Tibial artery (tissue), 4 donors: ENCODE measurements around the gene ZNF227.

Experiments
- DNase-seq, 2 donors: peaks; one replicate each; pipeline ENCODE4 v3.0.0-alpha.2; 2019
- H3K27ac ChIP-seq, 2 donors: fragments of 200-600 bp; sonication (generic) in 1 of 2; 1 replicate in 1 of 2; 2 replicates in 1 of 2; pipeline ENCODE4 v1.5.1; 2018 to 2019; ENCODE audit warnings: mild to moderate bottlenecking in 1 of 2
- H3K27me3 ChIP-seq, 2 donors: fragments of 200-600 bp; sonication (generic) in 1 of 2; one replicate each; pipeline versions ENCODE4 v1.5.1 to v1.6.0; 2016 to 2019
- H3K36me3 ChIP-seq, 3 donors: fragments of 200-600 bp; sonication (generic) in 2 of 3; one replicate each; pipeline ENCODE4 v1.5.1; 2016 to 2019; ENCODE audit warnings: mild to moderate bottlenecking in 2 of 3
- H3K4me1 ChIP-seq, 4 donors: fragments of 200-600 bp; sonication (generic) in 2 of 4; 1 replicate in 3 of 4; 2 replicates in 1 of 4; pipeline ENCODE4 v1.5.1; 2016 to 2019
- H3K4me3 ChIP-seq, 2 donors: fragments of 200-600 bp; sonication (generic) in 1 of 2; 1 replicate in 1 of 2; 2 replicates in 1 of 2; pipeline ENCODE4 v1.5.1; 2018 to 2019; ENCODE audit warnings: mild to moderate bottlenecking in 2 of 2
- H3K9me3 ChIP-seq, 3 donors: fragments of 200-600 bp; sonication (generic) in 1 of 3; one replicate each; pipeline ENCODE4 v1.5.1; 2016 to 2019
- intact Hi-C: fragments of 100-400 bp; cut with DNase I; formaldehyde crosslinking; loops from one replicate; pipeline ENCODE4 v1.15.0; 2023; ENCODE audit warnings: low total_unique reads
- TF ChIP-seq, protein P1 (sequence below), 2 experiments: fragments of 200-600 bp in 1 of 2; fragments of 450-650 bp in 1 of 2; IDR thresholded peaks; one replicate each; pipeline ENCODE4 v1.5.1; 2017 to 2019; ENCODE audit warnings: antibody characterized with exemption in 2 of 2, mild to moderate bottlenecking in 1 of 2, moderate library complexity in 1 of 2

Gene ZNF227

DNA sequence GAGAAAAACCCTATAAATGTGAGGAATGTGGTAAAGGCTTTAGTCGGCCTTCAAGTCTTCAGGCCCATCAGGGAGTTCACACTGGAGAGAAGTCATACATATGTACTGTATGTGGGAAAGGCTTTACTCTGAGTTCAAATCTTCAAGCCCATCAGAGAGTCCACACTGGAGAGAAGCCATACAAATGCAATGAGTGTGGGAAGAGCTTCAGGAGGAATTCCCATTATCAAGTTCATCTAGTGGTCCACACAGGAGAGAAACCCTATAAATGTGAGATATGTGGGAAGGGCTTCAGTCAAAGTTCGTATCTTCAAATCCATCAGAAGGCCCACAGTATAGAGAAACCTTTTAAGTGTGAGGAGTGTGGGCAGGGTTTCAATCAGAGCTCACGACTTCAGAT lies 35.7 kb upstream of the ZNF227 start:
- DNase-seq: no peak
- Histone ChIP-seq H3K4me1 (no peaks in the 10 kb centered on the region), H3K4me3 (no peak overlapping the region), H3K27ac (no peak overlapping the region), H3K36me3 (peaks cover 57 to 83% (median 62%) of the 10 kb centered on the region in 3 donors), H3K9me3 (peaks cover 11 to 100% (median 98%) of the 10 kb centered on the region in 3 donors), H3K27me3 (no peaks in the 10 kb centered on the region)
- TF ChIP-seq, protein P1, sequence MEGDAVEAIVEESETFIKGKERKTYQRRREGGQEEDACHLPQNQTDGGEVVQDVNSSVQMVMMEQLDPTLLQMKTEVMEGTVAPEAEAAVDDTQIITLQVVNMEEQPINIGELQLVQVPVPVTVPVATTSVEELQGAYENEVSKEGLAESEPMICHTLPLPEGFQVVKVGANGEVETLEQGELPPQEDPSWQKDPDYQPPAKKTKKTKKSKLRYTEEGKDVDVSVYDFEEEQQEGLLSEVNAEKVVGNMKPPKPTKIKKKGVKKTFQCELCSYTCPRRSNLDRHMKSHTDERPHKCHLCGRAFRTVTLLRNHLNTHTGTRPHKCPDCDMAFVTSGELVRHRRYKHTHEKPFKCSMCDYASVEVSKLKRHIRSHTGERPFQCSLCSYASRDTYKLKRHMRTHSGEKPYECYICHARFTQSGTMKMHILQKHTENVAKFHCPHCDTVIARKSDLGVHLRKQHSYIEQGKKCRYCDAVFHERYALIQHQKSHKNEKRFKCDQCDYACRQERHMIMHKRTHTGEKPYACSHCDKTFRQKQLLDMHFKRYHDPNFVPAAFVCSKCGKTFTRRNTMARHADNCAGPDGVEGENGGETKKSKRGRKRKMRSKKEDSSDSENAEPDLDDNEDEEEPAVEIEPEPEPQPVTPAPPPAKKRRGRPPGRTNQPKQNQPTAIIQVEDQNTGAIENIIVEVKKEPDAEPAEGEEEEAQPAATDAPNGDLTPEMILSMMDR (IDR thresholded peaks at IDR 0.05): no peak
- intact Hi-C loops: no loop called here

DNA sequence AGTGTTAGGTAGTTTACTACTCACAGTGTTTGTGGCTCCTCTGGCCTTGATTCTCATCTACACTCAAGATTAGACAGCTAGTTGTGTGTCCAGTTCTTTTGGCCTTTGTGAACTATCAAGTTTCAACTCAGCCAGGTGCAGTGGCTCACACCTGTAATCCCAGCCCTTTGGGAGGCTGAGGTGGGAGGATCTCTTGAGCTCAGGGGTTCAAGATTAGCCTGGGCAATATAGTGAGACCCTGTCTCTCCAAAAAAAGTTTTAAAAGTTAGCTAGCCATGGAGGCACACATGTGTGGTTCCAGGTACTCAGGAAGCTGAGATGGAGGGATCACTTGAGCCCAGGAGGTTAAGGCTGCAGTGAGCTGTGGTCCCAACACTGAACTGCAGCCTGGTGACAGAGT lies 31.4 kb upstream of the ZNF227 start:
- no peak overlapping the region for H3K4me3 ChIP-seq
- intact Hi-C loops: no loop called here
- H3K27me3 ChIP-seq: no peaks in the 10 kb centered on the region
- DNase-seq: no peak
- TF ChIP-seq, protein P1 (IDR thresholded peaks at IDR 0.05): no peak
- peaks cover 22 to 99% (median 90%) of the 10 kb centered on the region in 3 donors for H3K9me3 ChIP-seq
- H3K27ac ChIP-seq: no peak overlapping the region
- peaks cover 13 to 44% (median 19%) of the 10 kb centered on the region in 3 donors for H3K36me3 ChIP-seq
- no peaks in the 10 kb centered on the region for H3K4me1 ChIP-seq

DNA sequence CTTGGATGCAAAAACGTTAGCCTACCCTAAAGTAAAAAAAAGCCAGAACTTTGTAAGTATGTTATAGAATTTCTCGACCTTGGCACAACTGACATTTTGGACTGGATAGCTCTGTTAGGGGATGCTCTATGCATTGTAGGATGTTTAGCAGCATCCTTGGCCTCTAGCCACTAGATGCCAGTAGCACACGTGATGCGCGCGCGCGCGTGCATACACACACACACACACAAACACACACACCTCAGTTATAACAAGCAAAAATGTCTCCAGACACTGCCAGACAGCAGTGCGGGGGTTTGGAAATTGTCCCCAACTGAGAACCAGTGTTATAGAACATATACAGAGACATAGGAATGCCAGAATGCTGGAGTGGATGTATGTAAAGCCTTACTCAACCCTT lies 30.2 kb upstream of the ZNF227 start:
- no peaks in the 10 kb centered on the region for H3K4me1 ChIP-seq
- TF ChIP-seq, protein P1 (IDR thresholded peaks at IDR 0.05): no peak
- peaks cover 16 to 99% (median 79%) of the 10 kb centered on the region in 3 donors for H3K9me3 ChIP-seq
- no peaks in the 10 kb centered on the region for H3K27me3 ChIP-seq
- H3K27ac ChIP-seq: no peak overlapping the region
- H3K36me3 ChIP-seq: peaks cover 1 to 33% (median 7%) of the 10 kb centered on the region in 3 donors
- no peak overlapping the region for H3K4me3 ChIP-seq
- no peak for DNase-seq
- intact Hi-C loops: no loop called here

DNA sequence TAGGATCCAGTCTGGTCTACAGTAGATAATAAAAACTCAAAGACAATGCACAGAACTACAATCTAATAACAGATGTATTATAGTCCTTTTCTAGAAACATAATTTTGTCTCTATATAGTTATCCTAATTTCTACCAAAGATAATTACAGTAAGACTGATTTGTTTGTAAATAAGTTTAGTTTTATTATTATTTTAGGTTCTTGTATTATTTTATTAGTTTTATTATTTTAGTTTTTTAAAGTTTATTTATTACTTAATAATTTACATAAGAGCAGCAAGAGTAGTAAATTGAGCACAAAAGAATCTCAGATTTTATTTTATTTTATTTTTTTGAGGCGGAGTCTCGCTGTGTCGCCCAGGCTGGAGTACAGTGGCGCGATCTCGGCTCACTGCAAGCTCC lies 22.3 kb upstream of the ZNF227 start:
- no peak overlapping the region for H3K4me3 ChIP-seq
- DNase-seq: no peak
- H3K9me3 ChIP-seq: peaks cover 3 to 94% (median 29%) of the 10 kb centered on the region in 3 donors
- TF ChIP-seq, protein P1 (IDR thresholded peaks at IDR 0.05): no peak
- H3K36me3 ChIP-seq: peaks cover 0 to 31% (median 17%) of the 10 kb centered on the region in 3 donors
- no peaks in the 10 kb centered on the region for H3K4me1 ChIP-seq
- no peak overlapping the region for H3K27ac ChIP-seq
- H3K27me3 ChIP-seq: no peaks in the 10 kb centered on the region
- intact Hi-C loops: no loop called here

DNA sequence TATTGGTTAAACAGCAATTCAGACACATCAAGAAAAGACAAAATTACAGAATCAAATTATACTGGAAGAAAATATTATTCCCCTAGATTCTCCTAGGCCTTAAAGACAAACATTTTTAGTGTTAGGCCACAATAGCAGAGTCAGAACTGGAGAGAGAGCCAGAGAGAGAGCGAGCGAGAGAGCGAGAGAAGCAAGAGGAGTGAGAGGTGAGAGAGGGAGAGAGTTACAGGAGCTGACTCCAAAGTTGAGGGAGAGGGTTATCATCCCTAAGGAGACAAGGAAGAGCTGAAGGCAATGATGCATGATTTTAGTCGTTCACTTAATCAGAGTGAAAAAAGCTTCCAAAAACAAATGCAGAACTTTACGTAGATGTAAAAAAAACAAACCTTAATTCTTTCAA lies 20.2 kb upstream of the ZNF227 start:
- Histone ChIP-seq H3K9me3 (peaks cover 0 to 93% (median 25%) of the 10 kb centered on the region in 3 donors), H3K4me3 (no peak overlapping the region), H3K27ac (no peak overlapping the region), H3K4me1 (no peaks in the 10 kb centered on the region), H3K27me3 (no peaks in the 10 kb centered on the region), H3K36me3 (peaks cover 5 to 51% (median 17%) of the 10 kb centered on the region in 3 donors)
- intact Hi-C loops: no loop called here
- DNase-seq: no peak
- TF ChIP-seq, protein P1 (IDR thresholded peaks at IDR 0.05): no peak

DNA sequence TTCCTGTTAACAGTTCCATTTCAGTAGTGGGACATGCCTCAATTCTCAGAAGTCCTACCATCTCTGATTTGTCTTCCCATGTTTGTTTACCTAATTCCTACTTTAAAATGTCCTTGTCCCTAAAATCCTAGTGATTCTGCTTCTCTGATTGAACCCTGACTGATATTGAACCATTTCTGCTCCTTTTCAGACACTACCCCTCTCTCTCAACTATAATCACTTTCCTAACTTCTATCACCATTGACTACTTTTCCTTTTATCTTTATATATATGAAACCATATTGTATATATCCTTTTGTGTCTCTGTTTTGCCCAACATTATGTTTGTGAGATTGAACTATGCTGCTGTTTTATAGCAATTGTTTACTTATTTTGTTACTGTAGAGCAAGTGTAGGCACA lies 15.6 kb upstream of the ZNF227 start:
- Histone ChIP-seq H3K9me3 (peaks cover 0 to 79% (median 28%) of the 10 kb centered on the region in 3 donors), H3K27me3 (no peaks in the 10 kb centered on the region), H3K36me3 (peaks cover 5 to 36% (median 22%) of the 10 kb centered on the region in 3 donors), H3K4me1 (no peaks in the 10 kb centered on the region), H3K27ac (no peak overlapping the region), H3K4me3 (no peak overlapping the region)
- DNase-seq: no peak
- TF ChIP-seq, protein P1 (IDR thresholded peaks at IDR 0.05): no peak
- intact Hi-C loops: no loop called here
